HFFc6 (cell line): Measurements from ENCODE around the gene ISCA1. TPM values are rescaled to one million over a fixed set of nuclear protein-coding genes. Genes with fewer than 3 reads are reported as not detected.
A peak's percentile ranks its signal among the peaks of the same experiment; 100 is the strongest.
"Not testable (repeated sequence)": the region's sequence is repeated elsewhere in the genome, so short reads cannot be mapped to it uniquely, and the experiment has no call there.

Experiments
- DNase-seq: peaks from one replicate; pipeline ENCODE4 v3.0.0-alpha.2; 2018
- H3K27ac Mint-ChIP-seq: 2 replicates; pipeline ENCODE4 v1.8.0; 2020; ENCODE audit warnings: mild to moderate bottlenecking, mixed read lengths
- H3K27me3 Mint-ChIP-seq: 2 replicates; pipeline ENCODE4 v1.8.0; 2021; ENCODE audit warnings: mild to moderate bottlenecking, moderate library complexity, mixed read lengths; ENCODE audit not compliant: insufficient read depth
- H3K36me3 Mint-ChIP-seq: 2 replicates; pipeline ENCODE4 v1.8.0; 2021; ENCODE audit warnings: low read depth, mixed read lengths
- H3K4me1 Mint-ChIP-seq: 2 replicates; pipeline ENCODE4 v1.8.0; 2020; ENCODE audit warnings: low read depth, mixed read lengths
- H3K4me3 Mint-ChIP-seq: 2 replicates; pipeline ENCODE4 v1.8.0; 2020; ENCODE audit warnings: mild to moderate bottlenecking, moderate library complexity, mixed read lengths
- H3K9me3 Mint-ChIP-seq: 2 replicates; pipeline ENCODE4 v1.8.0; 2020; ENCODE audit warnings: mild to moderate bottlenecking, mixed read lengths
- CTCF ChIP-seq: fragments of 200-600 bp; sonication (generic); IDR thresholded peaks from 2 replicates; pipeline ENCODE4 v1.5.0; 2021; ENCODE audit warnings: antibody characterized with exemption, mild to moderate bottlenecking
- total RNA-seq, 6 experiments: library from RNA; stranded (reverse); fragmentation: NEBNext Ultra II Directional; extraction: Animal tissue kit (Norgen Biotek cat#: 25700); gene quantifications; 2 replicates in 1 of 6; 3 replicates in 5 of 6; pipeline ENCODE4 v1.2.3, GENCODE V29; 2021

Gene ISCA1
- total RNA-seq, 6 experiments from 2014 or later, result 20.2 to 29.5 (median 25.7) TPM

- Mint-ChIP-seq H3K4me1 (peaks cover 19% of the 10 kb centered on the region), H3K9me3 (no peaks in the 10 kb centered on the region), H3K4me3 (no peak overlapping the region), H3K27me3 (no peaks in the 10 kb centered on the region), H3K36me3 (peaks cover 44% of the 10 kb centered on the region), H3K27ac (no peak overlapping the region)
- DNase-seq, result no peak
- no peak for TF ChIP-seq CTCF
These were observed 18.4 kb upstream of the ISCA1 start for GRCh38 chr9:86300701-86301100.

GRCh38 chr9:86298873-86299272 is 16.5 kb upstream of the ISCA1 start:
- no peak for TF ChIP-seq CTCF
- Mint-ChIP-seq H3K4me3 (no peak overlapping the region), H3K4me1 (peaks cover 10% of the 10 kb centered on the region), H3K36me3 (peaks cover 34% of the 10 kb centered on the region), H3K27me3 (no peaks in the 10 kb centered on the region), H3K27ac (no peak overlapping the region), H3K9me3 (no peaks in the 10 kb centered on the region)
- DNase-seq, result no peak

- not testable (repeated sequence) for H3K27me3 Mint-ChIP-seq, H3K4me1 Mint-ChIP-seq, DNase-seq, H3K36me3 Mint-ChIP-seq, H3K4me3 Mint-ChIP-seq, H3K27ac Mint-ChIP-seq, H3K9me3 Mint-ChIP-seq
These were observed 8.0 kb upstream of the ISCA1 start for GRCh38 chr9:86290341-86290740.

GRCh38 chr9:86288499-86289198 is 6.3 kb upstream of the ISCA1 start:
- H3K27ac Mint-ChIP-seq, result no peak overlapping the region

GRCh38 chr9:86287013-86287412 is 4.7 kb upstream of the ISCA1 start:
- H3K27me3 Mint-ChIP-seq, result peaks cover 4% of the 10 kb centered on the region
- no peaks in the 10 kb centered on the region for H3K9me3 Mint-ChIP-seq
- peaks cover 9% of the 10 kb centered on the region for H3K4me1 Mint-ChIP-seq
- no peaks in the 10 kb centered on the region for H3K36me3 Mint-ChIP-seq
- H3K4me3 Mint-ChIP-seq, result no peak overlapping the region
- H3K27ac Mint-ChIP-seq, result no peak overlapping the region
- TF ChIP-seq CTCF, result peak; percentile 47; the same call in 1 of the 2 replicates
- no peak for DNase-seq

More at GRCh38 chr9:86288499-86289198, 6.3 kb upstream of the ISCA1 start:
- no peak for DNase-seq
- no peaks in the 10 kb centered on the region for H3K9me3 Mint-ChIP-seq
- H3K4me1 Mint-ChIP-seq, result peaks cover 1% of the 10 kb centered on the region
- peaks cover 2% of the 10 kb centered on the region; the same call in 1 of the 2 replicates for H3K27me3 Mint-ChIP-seq
- no peak for TF ChIP-seq CTCF
- no peak overlapping the region for H3K4me3 Mint-ChIP-seq
- no peaks in the 10 kb centered on the region for H3K36me3 Mint-ChIP-seq

- no peak for TF ChIP-seq CTCF
- Mint-ChIP-seq H3K27me3 (peaks cover 4% of the 10 kb centered on the region), H3K4me1 (peaks cover 12% of the 10 kb centered on the region), H3K9me3 (no peaks in the 10 kb centered on the region), H3K27ac (no peak overlapping the region), H3K36me3 (no peaks in the 10 kb centered on the region), H3K4me3 (no peak overlapping the region)
- no peak for DNase-seq
These were observed 3.9 kb upstream of the ISCA1 start for GRCh38 chr9:86286278-86286677.
